Activated CD4-positive, CD25-positive, alpha-beta regulatory T cell (primary cell): ENCODE data around the gene GFOD1.
A peak's percentile ranks its signal among the peaks of the same experiment; 100 is the strongest.
"Not testable (repeated sequence)": the region's sequence is repeated elsewhere in the genome, so short reads cannot be mapped to it uniquely, and the experiment has no call there.

Source experiments
- DNase-seq, 4 experiments: peaks; one replicate each; lab custom pipeline; 2025; lab: John Stamatoyannopoulos, UW

Gene GFOD1

GRCh38 chr6:13354331-13355042 is 132.9 kb downstream of the GFOD1 start:
- no peak for DNase-seq

GRCh38 chr6:13352165-13352564 is 135.2 kb downstream of the GFOD1 start:
- DNase-seq, result no peak

GRCh38 chr6:13351271-13351670 is 136.1 kb downstream of the GFOD1 start:
- DNase-seq, result no peak

GRCh38 chr6:13349811-13350506 is 137.4 kb downstream of the GFOD1 start:
- no peak for DNase-seq

GRCh38 chr6:13348334-13349113 is 138.9 kb downstream of the GFOD1 start:
- no peak for DNase-seq

GRCh38 chr6:13346245-13346644 is 141.2 kb downstream of the GFOD1 start:
- no peak for DNase-seq

- no peak for DNase-seq
Measured at GRCh38 chr6:13342414-13343019, 144.9 kb downstream of the GFOD1 start.

GRCh38 chr6:13339863-13340630 is 147.4 kb downstream of the GFOD1 start:
- no peak for DNase-seq

- no peak for DNase-seq
Measured at GRCh38 chr6:13338038-13338437, 149.4 kb downstream of the GFOD1 start.

GRCh38 chr6:13336553-13336952 is 150.8 kb downstream of the GFOD1 start:
- peak; percentile 18 to 82 (median 60) for DNase-seq

- no peak for DNase-seq
Measured at GRCh38 chr6:13334953-13335352, 152.4 kb downstream of the GFOD1 start.

GRCh38 chr6:13332349-13332706 is 155.1 kb downstream of the GFOD1 start:
- no peak for DNase-seq

GRCh38 chr6:13331516-13332348 is 155.7 kb downstream of the GFOD1 start:
- DNase-seq, result no peak

GRCh38 chr6:13328875-13329183 is 158.6 kb downstream of the GFOD1 start:
- DNase-seq, result no peak

- peak; percentile 80 to 88 (median 84) for DNase-seq
Measured at GRCh38 chr6:13328076-13328874, 159.1 kb downstream of the GFOD1 start, which contains the start of gene TBC1D7. TSS of gene TBC1D7 (minus strand) at chr6:13328537. CDS start at chr6:13326898, 1,639 bp downstream.

GRCh38 chr6:13327691-13328075 is 159.7 kb downstream of the GFOD1 start:
- no peak for DNase-seq

- not testable (repeated sequence) for DNase-seq
Measured at GRCh38 chr6:13326031-13326586, 161.3 kb downstream of the GFOD1 start.

GRCh38 chr6:13319891-13320564 is 167.4 kb downstream of the GFOD1 start:
- DNase-seq, result no peak

- DNase-seq, result no peak
Measured at GRCh38 chr6:13318821-13319220, 168.6 kb downstream of the GFOD1 start.
